Thyroid gland (tissue), 4 donors: ENCODE results near the gene HSPA4.
"Not testable (repeated sequence)": the region's sequence is repeated elsewhere in the genome, so short reads cannot be mapped to it uniquely, and the experiment has no call there.

Source experiments
- POLR2A ChIP-seq, 2 donors: fragments of 450-650 bp; IDR thresholded peaks; one replicate each; pipeline ENCODE4 v1.6.1; 2017; ENCODE audit warnings: antibody characterized with exemption in 2 of 2, mild to moderate bottlenecking in 2 of 2, moderate library complexity in 1 of 2
- TF ChIP-seq, protein P1 (sequence below), 6 experiments: fragments of 200-600 bp in 3 of 6; fragments of 450-650 bp in 3 of 6; sonication (generic) in 3 of 6; IDR thresholded peaks; one replicate each; pipeline ENCODE4 v1.5.1; 2016 to 2019; ENCODE audit warnings: antibody characterized with exemption in 6 of 6, mild to moderate bottlenecking in 2 of 6, inconsistent platforms in 1 of 6, moderate library complexity in 1 of 6

DNA sequence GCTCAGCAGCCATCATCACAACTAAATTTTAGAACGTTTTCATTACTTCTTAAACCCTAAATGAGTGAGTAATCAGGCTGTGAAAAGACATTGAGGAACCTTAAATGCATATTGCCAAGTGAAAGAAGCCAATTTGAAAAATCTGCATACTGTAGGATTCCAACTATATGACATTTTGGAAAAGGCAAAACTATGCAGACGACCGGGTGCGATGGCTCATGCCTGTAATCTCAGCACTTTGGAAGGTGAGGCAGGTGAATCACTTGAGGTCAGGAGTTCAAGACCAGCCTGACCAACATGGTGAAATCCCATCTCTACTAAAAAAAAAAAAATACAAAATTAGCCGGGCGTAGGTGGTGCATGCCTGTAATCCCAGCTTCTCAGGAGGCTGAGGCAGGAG lies 33.4 kb downstream of the HSPA4 start:
- not testable (repeated sequence) for TF ChIP-seq POLR2A (IDR thresholded peaks at IDR 0.05)
- TF ChIP-seq, protein P1, sequence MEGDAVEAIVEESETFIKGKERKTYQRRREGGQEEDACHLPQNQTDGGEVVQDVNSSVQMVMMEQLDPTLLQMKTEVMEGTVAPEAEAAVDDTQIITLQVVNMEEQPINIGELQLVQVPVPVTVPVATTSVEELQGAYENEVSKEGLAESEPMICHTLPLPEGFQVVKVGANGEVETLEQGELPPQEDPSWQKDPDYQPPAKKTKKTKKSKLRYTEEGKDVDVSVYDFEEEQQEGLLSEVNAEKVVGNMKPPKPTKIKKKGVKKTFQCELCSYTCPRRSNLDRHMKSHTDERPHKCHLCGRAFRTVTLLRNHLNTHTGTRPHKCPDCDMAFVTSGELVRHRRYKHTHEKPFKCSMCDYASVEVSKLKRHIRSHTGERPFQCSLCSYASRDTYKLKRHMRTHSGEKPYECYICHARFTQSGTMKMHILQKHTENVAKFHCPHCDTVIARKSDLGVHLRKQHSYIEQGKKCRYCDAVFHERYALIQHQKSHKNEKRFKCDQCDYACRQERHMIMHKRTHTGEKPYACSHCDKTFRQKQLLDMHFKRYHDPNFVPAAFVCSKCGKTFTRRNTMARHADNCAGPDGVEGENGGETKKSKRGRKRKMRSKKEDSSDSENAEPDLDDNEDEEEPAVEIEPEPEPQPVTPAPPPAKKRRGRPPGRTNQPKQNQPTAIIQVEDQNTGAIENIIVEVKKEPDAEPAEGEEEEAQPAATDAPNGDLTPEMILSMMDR (IDR thresholded peaks at IDR 0.05), result not testable (repeated sequence)
